ENCODE data around the gene HIVEP1. TPM values are rescaled to one million over a fixed set of nuclear protein-coding genes. Genes with fewer than 3 reads are reported as not detected.

HIVEP1 gene
- total RNA-seq, 6 experiments from 2014 or later, result 13.2 to 23.3 (median 17.8) TPM

- H3K9me3 ChIP-seq, result no peaks in the 10 kb centered on the region
- no peaks in the 10 kb centered on the region for H3K27me3 ChIP-seq
- H3K27ac ChIP-seq, result no peak overlapping the region
- ATAC-seq, result no peak
- DNase-seq, result no peak
- H3K4me1 ChIP-seq, result peaks cover 0 to 5% (median 0%) of the 10 kb centered on the region in 4 donors
- no peak for TF ChIP-seq POLR2A (IDR thresholded peaks at IDR 0.05)
- no peak for TF ChIP-seq CTCF (IDR thresholded peaks at IDR 0.05)
- H3K4me3 ChIP-seq, result no peak overlapping the region
- WGBS (ENCODE audit: insufficient coverage, low coverage, low lambda C conversion rate, missing lambda C conversion rate), result 89% methylated on average over 7 of the region's 7 CpGs
- intact Hi-C loops (cut with DNase I), result no loop called here
- peaks cover 0 to 10% (median 5%) of the 10 kb centered on the region in 4 donors for H3K36me3 ChIP-seq
These were observed 10.9 kb downstream of the HIVEP1 start for GRCh38 chr6:12022953-12023388.

- WGBS (ENCODE audit: insufficient coverage, low coverage, low lambda C conversion rate, missing lambda C conversion rate), result 69% methylated on average over 2 of the region's 2 CpGs
These were observed 12.1 kb downstream of the HIVEP1 start for GRCh38 chr6:12024216-12024615.

GRCh38 chr6:12024699-12025434, 12.8 kb downstream of the HIVEP1 start:
- Histone ChIP-seq H3K9me3 (no peaks in the 10 kb centered on the region), H3K36me3 (peaks cover 0 to 8% (median 0%) of the 10 kb centered on the region in 4 donors), H3K4me3 (no peak overlapping the region), H3K27ac (no peak overlapping the region), H3K27me3 (no peaks in the 10 kb centered on the region), H3K4me1 (peaks cover 0 to 5% (median 0%) of the 10 kb centered on the region in 4 donors)
- DNase-seq (no peak), ATAC-seq (no peak)
- TF ChIP-seq CTCF (IDR thresholded peaks at IDR 0.05) (no peak), POLR2A (IDR thresholded peaks at IDR 0.05) (no peak)
- 100% methylated on average over 4 of the region's 4 CpGs for WGBS (ENCODE audit: insufficient coverage, low coverage, low lambda C conversion rate, missing lambda C conversion rate)
- intact Hi-C loops (cut with DNase I), result no loop called here

More at GRCh38 chr6:12024216-12024615, 12.1 kb downstream of the HIVEP1 start:
- Histone ChIP-seq H3K4me3 (no peak overlapping the region), H3K36me3 (peaks cover 0 to 10% (median 0%) of the 10 kb centered on the region in 4 donors), H3K27ac (no peak overlapping the region), H3K27me3 (no peaks in the 10 kb centered on the region), H3K9me3 (no peaks in the 10 kb centered on the region), H3K4me1 (peaks cover 0 to 5% (median 0%) of the 10 kb centered on the region in 4 donors)
- DNase-seq, result no peak
- intact Hi-C loops (cut with DNase I), result no loop called here
- TF ChIP-seq CTCF (IDR thresholded peaks at IDR 0.05) (no peak), POLR2A (IDR thresholded peaks at IDR 0.05) (no peak)
- no peak for ATAC-seq

- Histone ChIP-seq H3K27me3 (no peaks in the 10 kb centered on the region), H3K27ac (no peak overlapping the region), H3K4me3 (no peak overlapping the region), H3K36me3 (peaks cover 0 to 2% (median 0%) of the 10 kb centered on the region in 4 donors), H3K9me3 (no peaks in the 10 kb centered on the region), H3K4me1 (peaks cover 0 to 11% (median 2%) of the 10 kb centered on the region in 4 donors)
- DNase-seq (no peak), ATAC-seq (no peak)
- intact Hi-C loops (cut with DNase I), result no loop called here
- TF ChIP-seq POLR2A (IDR thresholded peaks at IDR 0.05), result no peak
- no peak for TF ChIP-seq CTCF (IDR thresholded peaks at IDR 0.05)
- 81% methylated on average over 4 of the region's 4 CpGs for WGBS (ENCODE audit: insufficient coverage, low coverage, low lambda C conversion rate, missing lambda C conversion rate)
These were observed 14.0 kb downstream of the HIVEP1 start for GRCh38 chr6:12026120-12026519.

Data from right lobe of liver (tissue), 6 donors.